Measurements from ENCODE around the gene PTPRD.

DNA sequence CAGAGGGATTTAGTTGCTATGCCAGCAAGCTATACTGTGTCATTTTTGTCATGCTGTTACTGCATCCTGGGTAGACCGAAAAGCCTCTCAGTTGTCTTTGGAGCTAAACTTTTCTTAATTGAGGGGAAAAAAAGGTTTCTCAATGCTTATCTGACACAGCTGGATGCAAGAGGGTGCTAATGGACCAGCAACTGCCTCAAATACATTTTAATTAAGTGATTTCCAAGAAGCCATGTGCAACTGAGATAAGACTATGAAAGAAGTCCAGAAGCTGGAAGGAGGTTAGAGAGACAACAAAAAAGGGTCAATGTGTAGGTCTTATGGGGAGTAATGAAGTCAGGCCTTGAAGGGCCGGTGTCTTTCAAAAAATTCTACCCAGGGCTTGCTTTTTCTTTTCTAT is 2347.5 kb downstream of the PTPRD start:
- TF ChIP-seq CTCF (conservative IDR thresholded peaks at IDR 0.05 in 1 of 2, IDR thresholded peaks at IDR 0.05 in 1 of 2; ENCODE audit: extremely low read depth in 1 of 2, insufficient read depth in 1 of 2, low read depth in 1 of 2, low read length in 2 of 2): no peak
- no peak for TF ChIP-seq EZH2 (IDR thresholded peaks at IDR 0.05; ENCODE audit: borderline replicate concordance, low read length)
